Astrocyte (in vitro differentiated cells and primary cell): ENCODE data around the gene ZNHIT3. TPM values are rescaled to one million over a fixed set of nuclear protein-coding genes. Genes with fewer than 3 reads are reported as not detected.

Experiments
- total RNA-seq: library from RNA; stranded (reverse); gene quantifications from 2 replicates; pipeline ENCODE4 v1.2.1, GENCODE V29; 2021

The ZNHIT3 gene
- total RNA-seq, 1 donor from 2014 or later: 29.4 TPM

Other genes with a start within 250 kb of the ZNHIT3 start
- gene TBC1D3I, start 222.1 kb upstream of the ZNHIT3 start, total RNA-seq: 0.11 and 0.58 TPM in 2 replicates
- gene TBC1D3G, start 162.8 kb upstream of the ZNHIT3 start, total RNA-seq: not detected in 2 replicates
- gene TBC1D3H, start 98.2 kb upstream of the ZNHIT3 start, total RNA-seq: not detected in 2 replicates
- gene MYO19, start 48.2 kb downstream of the ZNHIT3 start, total RNA-seq: 41.0 and 42.9 TPM in 2 replicates
- gene PIGW, start 48.3 kb downstream of the ZNHIT3 start, total RNA-seq: 7.5 and 8.4 TPM in 2 replicates
- gene GGNBP2, start 58.2 kb downstream of the ZNHIT3 start, total RNA-seq: 80.0 and 80.8 TPM in 2 replicates
- 7.1 and 8.8 TPM in 2 replicates for gene DHRS11, start 105.2 kb downstream of the ZNHIT3 start, total RNA-seq
- gene MRM1, start 114.9 kb downstream of the ZNHIT3 start, total RNA-seq: 3.1 and 4.8 TPM in 2 replicates